ENCODE results near the gene LY86.

The LY86 gene

GRCh38 chr6:6620766-6621425 lies 32.4 kb downstream of the LY86 start:
- H3K4me1 ChIP-seq (ENCODE audit: control insufficient read depth, insufficient read depth, low read length), result no peaks in the 10 kb centered on the region
- no peaks in the 10 kb centered on the region for H3K9me3 ChIP-seq (ENCODE audit: control insufficient read depth, insufficient read depth, low read length)
- no peak for DNase-seq (ENCODE audit: low read depth, low spot score)
- WGBS (ENCODE audit: insufficient coverage, insufficient read length), result no CpG with 5 or more reads among the region's 9 CpGs
- no peaks in the 10 kb centered on the region for H3K27me3 ChIP-seq (ENCODE audit: control insufficient read depth, insufficient read depth, low read length)
- no peaks in the 10 kb centered on the region for H3K36me3 ChIP-seq (ENCODE audit: control insufficient read depth, insufficient read depth, low read length)
- no peak overlapping the region for H3K4me3 ChIP-seq (ENCODE audit: low read length)
- H3K27ac ChIP-seq (ENCODE audit: low read length), result no peak overlapping the region

GRCh38 chr6:6622501-6622900 lies 34.0 kb downstream of the LY86 start:
- WGBS (ENCODE audit: insufficient coverage, insufficient read length), result no CpG with 5 or more reads among the region's 1 CpG
- Histone ChIP-seq H3K4me3 (ENCODE audit: low read length) (no peak overlapping the region), H3K9me3 (ENCODE audit: control insufficient read depth, insufficient read depth, low read length) (no peaks in the 10 kb centered on the region), H3K36me3 (ENCODE audit: control insufficient read depth, insufficient read depth, low read length) (no peaks in the 10 kb centered on the region), H3K4me1 (ENCODE audit: control insufficient read depth, insufficient read depth, low read length) (no peaks in the 10 kb centered on the region), H3K27ac (ENCODE audit: low read length) (no peak overlapping the region), H3K27me3 (ENCODE audit: control insufficient read depth, insufficient read depth, low read length) (no peaks in the 10 kb centered on the region)
- DNase-seq (ENCODE audit: low read depth, low spot score), result no peak

- DNase-seq (ENCODE audit: low read depth, low spot score), result no peak
- Histone ChIP-seq H3K27me3 (ENCODE audit: control insufficient read depth, insufficient read depth, low read length) (no peaks in the 10 kb centered on the region), H3K36me3 (ENCODE audit: control insufficient read depth, insufficient read depth, low read length) (no peaks in the 10 kb centered on the region), H3K4me3 (ENCODE audit: low read length) (no peak overlapping the region), H3K4me1 (ENCODE audit: control insufficient read depth, insufficient read depth, low read length) (no peaks in the 10 kb centered on the region), H3K9me3 (ENCODE audit: control insufficient read depth, insufficient read depth, low read length) (no peaks in the 10 kb centered on the region), H3K27ac (ENCODE audit: low read length) (no peak overlapping the region)
- no CpG with 5 or more reads among the region's 1 CpG for WGBS (ENCODE audit: insufficient coverage, insufficient read length)
Measured at GRCh38 chr6:6623553-6623952, 35.0 kb downstream of the LY86 start.

- Histone ChIP-seq H3K36me3 (ENCODE audit: control insufficient read depth, insufficient read depth, low read length) (no peaks in the 10 kb centered on the region), H3K9me3 (ENCODE audit: control insufficient read depth, insufficient read depth, low read length) (no peaks in the 10 kb centered on the region), H3K27me3 (ENCODE audit: control insufficient read depth, insufficient read depth, low read length) (no peaks in the 10 kb centered on the region), H3K27ac (ENCODE audit: low read length) (no peak overlapping the region), H3K4me3 (ENCODE audit: low read length) (no peak overlapping the region), H3K4me1 (ENCODE audit: control insufficient read depth, insufficient read depth, low read length) (no peaks in the 10 kb centered on the region)
- no peak for DNase-seq (ENCODE audit: low read depth, low spot score)
- no CpG with 5 or more reads among the region's 6 CpGs for WGBS (ENCODE audit: insufficient coverage, insufficient read length)
Measured at GRCh38 chr6:6624269-6624990, 35.9 kb downstream of the LY86 start.

GRCh38 chr6:6626187-6626586 lies 37.7 kb downstream of the LY86 start:
- Histone ChIP-seq H3K36me3 (ENCODE audit: control insufficient read depth, insufficient read depth, low read length) (no peaks in the 10 kb centered on the region), H3K4me3 (ENCODE audit: low read length) (no peak overlapping the region), H3K27ac (ENCODE audit: low read length) (no peak overlapping the region), H3K9me3 (ENCODE audit: control insufficient read depth, insufficient read depth, low read length) (no peaks in the 10 kb centered on the region), H3K4me1 (ENCODE audit: control insufficient read depth, insufficient read depth, low read length) (no peaks in the 10 kb centered on the region), H3K27me3 (ENCODE audit: control insufficient read depth, insufficient read depth, low read length) (no peaks in the 10 kb centered on the region)
- DNase-seq (ENCODE audit: low read depth, low spot score), result no peak
- no CpG with 5 or more reads among the region's 6 CpGs for WGBS (ENCODE audit: insufficient coverage, insufficient read length)

- Histone ChIP-seq H3K36me3 (ENCODE audit: control insufficient read depth, insufficient read depth, low read length) (no peaks in the 10 kb centered on the region), H3K4me1 (ENCODE audit: control insufficient read depth, insufficient read depth, low read length) (no peaks in the 10 kb centered on the region), H3K27me3 (ENCODE audit: control insufficient read depth, insufficient read depth, low read length) (no peaks in the 10 kb centered on the region), H3K27ac (ENCODE audit: low read length) (no peak overlapping the region), H3K4me3 (ENCODE audit: low read length) (no peak overlapping the region), H3K9me3 (ENCODE audit: control insufficient read depth, insufficient read depth, low read length) (no peaks in the 10 kb centered on the region)
- no CpG with 5 or more reads among the region's 2 CpGs for WGBS (ENCODE audit: insufficient coverage, insufficient read length)
- DNase-seq (ENCODE audit: low read depth, low spot score), result no peak
Measured at GRCh38 chr6:6629402-6629801, 40.9 kb downstream of the LY86 start.

GRCh38 chr6:6631053-6631452 lies 42.5 kb downstream of the LY86 start:
- Histone ChIP-seq H3K36me3 (ENCODE audit: control insufficient read depth, insufficient read depth, low read length) (no peaks in the 10 kb centered on the region), H3K9me3 (ENCODE audit: control insufficient read depth, insufficient read depth, low read length) (no peaks in the 10 kb centered on the region), H3K4me1 (ENCODE audit: control insufficient read depth, insufficient read depth, low read length) (no peaks in the 10 kb centered on the region), H3K4me3 (ENCODE audit: low read length) (no peak overlapping the region), H3K27ac (ENCODE audit: low read length) (no peak overlapping the region), H3K27me3 (ENCODE audit: control insufficient read depth, insufficient read depth, low read length) (no peaks in the 10 kb centered on the region)
- WGBS (ENCODE audit: insufficient coverage, insufficient read length), result no CpG with 5 or more reads among the region's 3 CpGs
- DNase-seq (ENCODE audit: low read depth, low spot score), result no peak

GRCh38 chr6:6631534-6632276 lies 43.2 kb downstream of the LY86 start:
- Histone ChIP-seq H3K27ac (ENCODE audit: low read length) (no peak overlapping the region), H3K27me3 (ENCODE audit: control insufficient read depth, insufficient read depth, low read length) (no peaks in the 10 kb centered on the region), H3K4me1 (ENCODE audit: control insufficient read depth, insufficient read depth, low read length) (no peaks in the 10 kb centered on the region), H3K4me3 (ENCODE audit: low read length) (no peak overlapping the region), H3K36me3 (ENCODE audit: control insufficient read depth, insufficient read depth, low read length) (no peaks in the 10 kb centered on the region), H3K9me3 (ENCODE audit: control insufficient read depth, insufficient read depth, low read length) (no peaks in the 10 kb centered on the region)
- no peak for DNase-seq (ENCODE audit: low read depth, low spot score)
- WGBS (ENCODE audit: insufficient coverage, insufficient read length), result no CpG with 5 or more reads among the region's 2 CpGs

GRCh38 chr6:6633898-6634734 lies 45.6 kb downstream of the LY86 start:
- Histone ChIP-seq H3K27ac (ENCODE audit: low read length) (no peak overlapping the region), H3K4me1 (ENCODE audit: control insufficient read depth, insufficient read depth, low read length) (peaks cover 3% of the 10 kb centered on the region), H3K27me3 (ENCODE audit: control insufficient read depth, insufficient read depth, low read length) (no peaks in the 10 kb centered on the region), H3K9me3 (ENCODE audit: control insufficient read depth, insufficient read depth, low read length) (no peaks in the 10 kb centered on the region), H3K4me3 (ENCODE audit: low read length) (no peak overlapping the region), H3K36me3 (ENCODE audit: control insufficient read depth, insufficient read depth, low read length) (no peaks in the 10 kb centered on the region)
- WGBS (ENCODE audit: insufficient coverage, insufficient read length), result no CpG with 5 or more reads among the region's 6 CpGs
- no peak for DNase-seq (ENCODE audit: low read depth, low spot score)

- H3K9me3 ChIP-seq (ENCODE audit: control insufficient read depth, insufficient read depth, low read length), result no peaks in the 10 kb centered on the region
- H3K27me3 ChIP-seq (ENCODE audit: control insufficient read depth, insufficient read depth, low read length), result no peaks in the 10 kb centered on the region
- H3K4me1 ChIP-seq (ENCODE audit: control insufficient read depth, insufficient read depth, low read length), result peaks cover 3% of the 10 kb centered on the region
- no peak overlapping the region for H3K4me3 ChIP-seq (ENCODE audit: low read length)
- WGBS (ENCODE audit: insufficient coverage, insufficient read length), result no CpG with 5 or more reads among the region's 1 CpG
- no peaks in the 10 kb centered on the region for H3K36me3 ChIP-seq (ENCODE audit: control insufficient read depth, insufficient read depth, low read length)
- no peak overlapping the region for H3K27ac ChIP-seq (ENCODE audit: low read length)
- no peak for DNase-seq (ENCODE audit: low read depth, low spot score)
Measured at GRCh38 chr6:6634735-6635075, 46.2 kb downstream of the LY86 start.

All from iPS DF 6.9 (cell line).